PC-9 (cell line): ENCODE measurements around the gene CPNE4.

Source experiments
- EZH2 ChIP-seq: fragments of 200-600 bp; sonication (generic); IDR thresholded peaks from 2 replicates; pipeline ENCODE4 v1.8.0; 2017; ENCODE audit warnings: antibody characterized with exemption, low read depth
- TF ChIP-seq, protein P1 (sequence below): fragments of 200-600 bp; sonication (generic); conservative IDR thresholded peaks from 2 replicates; pipeline ENCODE4 v1.6.1; 2017; ENCODE audit warnings: mixed run types, antibody characterized with exemption, mild to moderate bottlenecking, moderate library complexity

DNA sequence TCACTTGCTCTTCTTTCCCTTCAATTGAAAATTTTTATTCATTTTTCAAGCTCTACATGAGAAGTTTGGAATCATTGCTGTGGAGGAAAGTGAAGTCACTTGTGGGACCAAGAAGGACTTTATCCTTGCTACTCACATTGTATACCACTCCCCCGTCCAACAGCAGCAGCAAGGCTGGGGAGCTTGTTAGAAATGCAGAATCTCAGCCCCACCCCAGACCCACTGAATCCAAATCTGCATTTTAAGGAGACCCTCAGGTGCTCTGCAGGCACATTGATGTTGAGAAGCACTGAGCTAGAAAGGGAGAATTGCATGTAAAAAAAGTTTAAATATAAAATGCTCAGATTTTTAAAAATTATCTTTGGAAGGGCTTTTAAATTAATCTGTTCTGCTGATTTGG is 329.7 kb downstream of the CPNE4 start:
- TF ChIP-seq, protein P1, sequence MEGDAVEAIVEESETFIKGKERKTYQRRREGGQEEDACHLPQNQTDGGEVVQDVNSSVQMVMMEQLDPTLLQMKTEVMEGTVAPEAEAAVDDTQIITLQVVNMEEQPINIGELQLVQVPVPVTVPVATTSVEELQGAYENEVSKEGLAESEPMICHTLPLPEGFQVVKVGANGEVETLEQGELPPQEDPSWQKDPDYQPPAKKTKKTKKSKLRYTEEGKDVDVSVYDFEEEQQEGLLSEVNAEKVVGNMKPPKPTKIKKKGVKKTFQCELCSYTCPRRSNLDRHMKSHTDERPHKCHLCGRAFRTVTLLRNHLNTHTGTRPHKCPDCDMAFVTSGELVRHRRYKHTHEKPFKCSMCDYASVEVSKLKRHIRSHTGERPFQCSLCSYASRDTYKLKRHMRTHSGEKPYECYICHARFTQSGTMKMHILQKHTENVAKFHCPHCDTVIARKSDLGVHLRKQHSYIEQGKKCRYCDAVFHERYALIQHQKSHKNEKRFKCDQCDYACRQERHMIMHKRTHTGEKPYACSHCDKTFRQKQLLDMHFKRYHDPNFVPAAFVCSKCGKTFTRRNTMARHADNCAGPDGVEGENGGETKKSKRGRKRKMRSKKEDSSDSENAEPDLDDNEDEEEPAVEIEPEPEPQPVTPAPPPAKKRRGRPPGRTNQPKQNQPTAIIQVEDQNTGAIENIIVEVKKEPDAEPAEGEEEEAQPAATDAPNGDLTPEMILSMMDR, result no peak
- no peak for TF ChIP-seq EZH2
